ENCODE data around the gene MRRF. TPM values are rescaled to one million over a fixed set of nuclear protein-coding genes. Genes with fewer than 3 reads are reported as not detected.

MRRF gene
- total and polyA plus RNA-seq, 7 experiments from 2014 or later = 18.6 to 35.8 (median 31.8) TPM

GRCh38 chr9:122338994-122339393 is 74.3 kb downstream of the MRRF start:
- POLR2A ChIA-PET = no interaction called here
- H3K9me3 ChIP-seq (ENCODE audit: control insufficient read depth in 2 of 3, low read length in 3 of 3) = no peaks in the 10 kb centered on the region

GRCh38 chr9:122339579-122339978 is 74.9 kb downstream of the MRRF start:
- no peaks in the 10 kb centered on the region for H3K4me1 Mint-ChIP-seq
- Histone ChIP-seq H3K27ac (ENCODE audit: low read depth, low read length) (no peak overlapping the region), H3K27me3 (ENCODE audit: control insufficient read depth in 2 of 2, insufficient read depth in 2 of 2, low read length in 2 of 2) (no peaks in the 10 kb centered on the region), H3K9me3 (ENCODE audit: control insufficient read depth in 2 of 3, low read length in 3 of 3) (no peaks in the 10 kb centered on the region), H3K36me3 (ENCODE audit: control insufficient read depth in 2 of 3, insufficient read depth in 3 of 3, low read length in 3 of 3) (no peaks in the 10 kb centered on the region), H3K4me1 (ENCODE audit: control insufficient read depth in 2 of 2, insufficient read depth in 2 of 2, low read length in 2 of 2) (no peaks in the 10 kb centered on the region), H3K4me3 (ENCODE audit: low read length) (no peak overlapping the region)
- no peaks in the 10 kb centered on the region for H3K9me3 Mint-ChIP-seq
- ChIA-PET POLR2A (no interaction called here), CTCF (interaction anchor here (0.5 to 2.4 kb wide), 2 partner anchors 11 to 473 kb away, joined by 5 to 11 read pairs; no protein-coding TSS in a partner anchor)
- no peaks in the 10 kb centered on the region for H3K36me3 Mint-ChIP-seq
- H3K4me3 Mint-ChIP-seq = no peak overlapping the region
- DNase-seq (no peak), ATAC-seq (no peak)
- intact Hi-C loops (cut with micrococcal nuclease) = no loop called here
- H3K27ac Mint-ChIP-seq = no peak overlapping the region
- H3K27me3 Mint-ChIP-seq = peaks cover 0 to 16% (median 6%) of the 10 kb centered on the region in 5 donors

More at GRCh38 chr9:122338994-122339393, 74.3 kb downstream of the MRRF start:
- Histone ChIP-seq H3K4me3 (ENCODE audit: low read length) (no peak overlapping the region), H3K4me1 (ENCODE audit: control insufficient read depth in 2 of 2, insufficient read depth in 2 of 2, low read length in 2 of 2) (no peaks in the 10 kb centered on the region), H3K27ac (ENCODE audit: low read depth, low read length) (no peak overlapping the region), H3K36me3 (ENCODE audit: control insufficient read depth in 2 of 3, insufficient read depth in 3 of 3, low read length in 3 of 3) (no peaks in the 10 kb centered on the region), H3K27me3 (ENCODE audit: control insufficient read depth in 2 of 2, insufficient read depth in 2 of 2, low read length in 2 of 2) (no peaks in the 10 kb centered on the region)
- H3K4me3 Mint-ChIP-seq = no peak overlapping the region
- no peaks in the 10 kb centered on the region for H3K36me3 Mint-ChIP-seq
- CTCF ChIA-PET = interaction anchor here (2.4 kb wide), 1 partner anchor 11 kb away, joined by 11 read pairs; no protein-coding TSS in a partner anchor
- intact Hi-C loops (cut with micrococcal nuclease) = no loop called here
- no peak overlapping the region for H3K27ac Mint-ChIP-seq
- H3K27me3 Mint-ChIP-seq = peaks cover 0 to 12% (median 4%) of the 10 kb centered on the region in 5 donors
- no peaks in the 10 kb centered on the region for H3K4me1 Mint-ChIP-seq
- ATAC-seq = no peak
- no peak for DNase-seq
- H3K9me3 Mint-ChIP-seq = no peaks in the 10 kb centered on the region

DNA sequence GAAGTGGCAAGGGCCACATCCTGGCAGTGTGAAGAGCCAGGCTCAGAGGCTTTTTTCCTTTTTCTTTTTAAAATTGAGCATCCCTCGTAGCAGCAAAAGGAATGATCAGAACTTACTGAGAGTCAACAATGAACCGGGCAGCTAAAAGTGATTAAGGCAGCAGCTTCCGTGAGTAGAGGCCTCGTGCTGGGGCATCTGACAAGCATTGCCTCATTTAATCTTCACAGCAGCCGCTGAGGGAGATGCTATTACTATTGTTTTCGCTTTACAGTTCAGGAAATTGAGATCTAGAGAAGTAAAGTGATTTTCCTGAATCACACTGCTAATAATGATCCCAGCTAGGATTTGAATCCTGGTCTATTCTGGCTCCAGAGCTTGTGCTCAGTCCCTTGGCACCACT is 75.5 kb downstream of the MRRF start:
- ChIA-PET POLR2A (no interaction called here), CTCF (interaction anchor here (0.5 to 2.4 kb wide), 2 partner anchors 10 to 472 kb away, joined by 5 to 11 read pairs; no protein-coding TSS in a partner anchor)
- H3K36me3 ChIP-seq (ENCODE audit: control insufficient read depth in 2 of 3, insufficient read depth in 3 of 3, low read length in 3 of 3) = no peaks in the 10 kb centered on the region
- Mint-ChIP-seq H3K9me3 (no peaks in the 10 kb centered on the region), H3K4me3 (no peak overlapping the region), H3K27ac (no peak overlapping the region), H3K4me1 (no peaks in the 10 kb centered on the region), H3K27me3 (peaks cover 0 to 16% (median 12%) of the 10 kb centered on the region in 5 donors), H3K36me3 (no peaks in the 10 kb centered on the region)
- no peak overlapping the region for H3K4me3 ChIP-seq (ENCODE audit: low read length)
- DNase-seq (no peak), ATAC-seq (no peak)
- H3K4me1 ChIP-seq (ENCODE audit: control insufficient read depth in 2 of 2, insufficient read depth in 2 of 2, low read length in 2 of 2) = no peaks in the 10 kb centered on the region
- intact Hi-C loops (cut with micrococcal nuclease) = no loop called here
- no peak overlapping the region for H3K27ac ChIP-seq (ENCODE audit: low read depth, low read length)
- H3K9me3 ChIP-seq (ENCODE audit: control insufficient read depth in 2 of 3, low read length in 3 of 3) = no peaks in the 10 kb centered on the region
- H3K27me3 ChIP-seq (ENCODE audit: control insufficient read depth in 2 of 2, insufficient read depth in 2 of 2, low read length in 2 of 2) = no peaks in the 10 kb centered on the region

GRCh38 chr9:122342323-122343050 is 77.8 kb downstream of the MRRF start:
- no peaks in the 10 kb centered on the region for H3K36me3 ChIP-seq (ENCODE audit: control insufficient read depth in 2 of 3, insufficient read depth in 3 of 3, low read length in 3 of 3)
- no peaks in the 10 kb centered on the region for H3K4me1 ChIP-seq (ENCODE audit: control insufficient read depth in 2 of 2, insufficient read depth in 2 of 2, low read length in 2 of 2)
- Mint-ChIP-seq H3K4me1 (peaks cover 0 to 4% (median 4%) of the 10 kb centered on the region in 7 donors), H3K27ac (no peak overlapping the region), H3K9me3 (no peaks in the 10 kb centered on the region), H3K36me3 (no peaks in the 10 kb centered on the region), H3K27me3 (peaks cover 16 to 34% (median 21%) of the 10 kb centered on the region in 5 donors), H3K4me3 (no peak overlapping the region)
- POLR2A ChIA-PET = no interaction called here
- no peaks in the 10 kb centered on the region for H3K9me3 ChIP-seq (ENCODE audit: control insufficient read depth in 2 of 3, low read length in 3 of 3)
- H3K27me3 ChIP-seq (ENCODE audit: control insufficient read depth in 2 of 2, insufficient read depth in 2 of 2, low read length in 2 of 2) = peaks cover 0 to 4% of the 10 kb centered on the region in 2 donors
- ATAC-seq (no peak), DNase-seq (no peak)
- intact Hi-C loops (cut with micrococcal nuclease) = no loop called here
- H3K4me3 ChIP-seq (ENCODE audit: low read length) = no peak overlapping the region
- CTCF ChIA-PET = no interaction called here
- H3K27ac ChIP-seq (ENCODE audit: low read depth, low read length) = no peak overlapping the region

DNA sequence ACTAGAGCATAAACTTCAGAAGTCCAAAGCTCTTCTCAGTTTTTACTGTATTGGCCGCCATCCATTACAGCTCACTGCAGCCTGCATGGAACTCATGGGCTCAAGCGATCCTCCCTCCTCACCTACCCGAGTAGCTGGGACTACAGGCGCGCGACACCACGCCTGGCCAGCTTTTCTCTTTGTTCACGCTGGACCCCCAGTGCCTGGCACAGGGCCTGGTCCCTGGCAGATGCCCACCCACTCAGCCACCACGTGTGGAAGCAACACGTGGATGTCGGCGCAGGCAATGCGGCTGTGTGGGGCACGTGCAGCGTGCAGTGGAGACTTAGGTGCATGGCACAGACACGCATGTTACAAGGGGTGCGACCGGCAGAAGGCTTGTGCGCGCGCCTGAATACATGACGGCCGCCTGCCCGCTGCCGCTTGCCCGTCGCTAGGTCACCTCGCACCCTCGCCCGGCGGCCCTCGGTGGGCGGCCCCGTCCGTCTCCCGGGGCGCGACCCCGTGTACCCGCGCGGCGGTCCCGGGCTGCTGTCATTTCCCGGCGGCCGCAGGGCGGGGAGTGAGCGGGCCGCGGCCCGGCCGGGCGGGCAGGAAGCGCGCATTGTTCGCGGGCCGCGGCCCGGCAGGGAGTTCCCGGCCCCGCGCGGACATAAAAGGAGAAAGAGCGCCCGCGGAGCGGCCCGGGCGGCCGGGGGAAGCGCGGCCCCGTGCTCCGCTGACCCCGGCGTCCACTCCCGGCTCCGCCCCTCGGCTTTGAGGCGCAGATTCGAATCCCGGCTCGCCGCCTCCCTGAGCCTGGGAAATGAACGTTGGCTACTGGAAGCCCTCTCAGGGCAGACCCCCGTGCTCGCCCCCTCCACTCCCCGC is 82.0 kb downstream of the MRRF start:
- H3K27ac Mint-ChIP-seq = peak overlapping the region in 1 of 9 donors; percentile 57
- H3K4me3 Mint-ChIP-seq = peak overlapping the region; percentile 69 to 85 (median 82)
- POLR2A ChIA-PET = interaction anchor here (0.9 kb wide), 1 partner anchor 248 kb away, joined by 3 read pairs; no protein-coding TSS in a partner anchor

More for the DNA sequence above, 82.0 kb downstream of the MRRF start:
- Histone ChIP-seq H3K36me3 (ENCODE audit: control insufficient read depth in 2 of 3, insufficient read depth in 3 of 3, low read length in 3 of 3) (no peaks in the 10 kb centered on the region), H3K4me1 (ENCODE audit: control insufficient read depth in 2 of 2, insufficient read depth in 2 of 2, low read length in 2 of 2) (no peaks in the 10 kb centered on the region), H3K4me3 (ENCODE audit: low read length) (peak overlapping the region; percentile 32), H3K27me3 (ENCODE audit: control insufficient read depth in 2 of 2, insufficient read depth in 2 of 2, low read length in 2 of 2) (peaks cover 0 to 4% of the 10 kb centered on the region in 2 donors), H3K27ac (ENCODE audit: low read depth, low read length) (no peak overlapping the region), H3K9me3 (ENCODE audit: control insufficient read depth in 2 of 3, low read length in 3 of 3) (no peaks in the 10 kb centered on the region)
- intact Hi-C loops (cut with micrococcal nuclease) = no loop called here
- DNase-seq = peak in 1 of 9 donors; percentile 25
- ATAC-seq = peak; percentile 32
- CTCF ChIA-PET = interaction anchor here (0.5 to 5.9 kb wide), 4 partner anchors 43 to 248 kb away, joined by 3 to 78 read pairs (median 4); no protein-coding TSS in a partner anchor
- peaks cover 0 to 3% (median 0%) of the 10 kb centered on the region in 11 donors for H3K9me3 Mint-ChIP-seq
- peaks cover 33 to 60% (median 44%) of the 10 kb centered on the region in 5 donors for H3K27me3 Mint-ChIP-seq
- no peaks in the 10 kb centered on the region for H3K36me3 Mint-ChIP-seq
- peaks cover 7 to 19% (median 14%) of the 10 kb centered on the region in 7 donors for H3K4me1 Mint-ChIP-seq
